NCI-H446 treated with DMSO at 0.1 percent for 48 hours (cell line): ENCODE data around the gene MAOB.

Experiments used
- DNase-seq: peaks from one replicate; lab custom pipeline; 2025; lab: John Stamatoyannopoulos, UW

The MAOB gene

GRCh38 chrX:43860646-43861370 is 21.4 kb downstream of the MAOB start:
- peak; percentile 29 for DNase-seq

GRCh38 chrX:43853225-43853828 is 28.9 kb downstream of the MAOB start:
- no peak for DNase-seq

- DNase-seq: no peak
Measured at GRCh38 chrX:43850629-43851028, 31.6 kb downstream of the MAOB start.

GRCh38 chrX:43849173-43849572 is 33.1 kb downstream of the MAOB start:
- no peak for DNase-seq

- no peak for DNase-seq
Measured at GRCh38 chrX:43847352-43847751, 34.9 kb downstream of the MAOB start.

GRCh38 chrX:43846558-43846957 is 35.7 kb downstream of the MAOB start:
- no peak for DNase-seq

- DNase-seq: no peak
Measured at GRCh38 chrX:43845776-43846175, 36.5 kb downstream of the MAOB start.

GRCh38 chrX:43840265-43840664 is 42.0 kb downstream of the MAOB start:
- DNase-seq: no peak

GRCh38 chrX:43836435-43837184 is 45.6 kb downstream of the MAOB start:
- DNase-seq: peak; percentile 17

GRCh38 chrX:43835559-43835958 is 46.7 kb downstream of the MAOB start:
- DNase-seq: no peak

GRCh38 chrX:43827791-43828190 is 54.5 kb downstream of the MAOB start:
- DNase-seq: no peak

- DNase-seq: no peak
Measured at GRCh38 chrX:43822014-43822413, 60.2 kb downstream of the MAOB start.

GRCh38 chrX:43817444-43817843 is 64.8 kb downstream of the MAOB start:
- no peak for DNase-seq

GRCh38 chrX:43815209-43815608 is 67.0 kb downstream of the MAOB start:
- no peak for DNase-seq

GRCh38 chrX:43813898-43814297 is 68.4 kb downstream of the MAOB start:
- DNase-seq: peak; percentile 51

GRCh38 chrX:43813319-43813718 is 68.9 kb downstream of the MAOB start:
- no peak for DNase-seq

GRCh38 chrX:43809463-43809862 is 72.8 kb downstream of the MAOB start:
- no peak for DNase-seq

- DNase-seq: peak; percentile 25
Measured at GRCh38 chrX:43808231-43808630, 74.0 kb downstream of the MAOB start.

GRCh38 chrX:43805579-43805978 is 76.7 kb downstream of the MAOB start:
- no peak for DNase-seq

GRCh38 chrX:43804021-43804420 is 78.2 kb downstream of the MAOB start:
- no peak for DNase-seq

GRCh38 chrX:43785930-43786591 is 96.2 kb downstream of the MAOB start:
- DNase-seq: no peak

GRCh38 chrX:43758044-43758443 is 124.2 kb downstream of the MAOB start:
- no peak for DNase-seq

GRCh38 chrX:43756076-43756475 is 126.2 kb downstream of the MAOB start:
- no peak for DNase-seq
